ENCODE data around the gene TRABD2A.

DNA sequence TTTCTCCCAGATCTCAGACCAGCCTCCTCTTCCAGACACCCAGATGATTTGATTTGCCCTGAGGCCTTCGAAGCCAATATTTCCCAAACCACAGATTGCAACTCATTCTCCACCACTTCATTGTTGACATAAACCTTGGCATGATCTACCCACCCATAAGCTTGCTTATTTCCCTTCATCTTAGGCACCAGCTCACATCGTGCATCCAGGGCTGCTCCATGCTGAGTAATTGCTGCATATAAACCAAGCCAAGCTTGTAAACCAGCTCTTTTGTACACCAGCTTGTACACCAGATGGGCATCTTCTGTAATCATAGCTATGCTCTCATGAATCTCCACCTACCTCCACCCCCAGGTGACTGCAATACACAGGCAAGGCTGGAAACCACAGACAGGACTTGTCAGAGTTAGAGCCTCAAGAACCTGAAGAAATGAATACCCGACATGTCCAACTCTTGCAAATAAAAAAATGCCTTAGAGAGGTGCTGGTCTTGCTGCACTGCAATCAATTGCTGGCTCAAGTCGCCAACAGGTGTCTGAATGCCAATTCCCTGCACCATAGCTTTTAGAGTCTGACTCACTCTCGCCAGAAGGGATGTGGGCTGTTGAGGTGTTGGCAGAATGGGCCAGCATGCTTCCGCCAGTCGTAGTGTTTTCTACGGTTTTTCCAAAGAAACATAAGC, 31.5 kb downstream of the TRABD2A start:
- no peak for TF ChIP-seq POLR2AphosphoS5 (IDR thresholded peaks at IDR 0.05; ENCODE audit: low read depth)
- TF ChIP-seq CTCF (IDR thresholded peaks at IDR 0.05; ENCODE audit: insufficient read depth, low read length), result no peak
- TF ChIP-seq SPI1 (IDR thresholded peaks at IDR 0.05; ENCODE audit: borderline replicate concordance, low read depth), result no peak
- TF ChIP-seq, protein P1, sequence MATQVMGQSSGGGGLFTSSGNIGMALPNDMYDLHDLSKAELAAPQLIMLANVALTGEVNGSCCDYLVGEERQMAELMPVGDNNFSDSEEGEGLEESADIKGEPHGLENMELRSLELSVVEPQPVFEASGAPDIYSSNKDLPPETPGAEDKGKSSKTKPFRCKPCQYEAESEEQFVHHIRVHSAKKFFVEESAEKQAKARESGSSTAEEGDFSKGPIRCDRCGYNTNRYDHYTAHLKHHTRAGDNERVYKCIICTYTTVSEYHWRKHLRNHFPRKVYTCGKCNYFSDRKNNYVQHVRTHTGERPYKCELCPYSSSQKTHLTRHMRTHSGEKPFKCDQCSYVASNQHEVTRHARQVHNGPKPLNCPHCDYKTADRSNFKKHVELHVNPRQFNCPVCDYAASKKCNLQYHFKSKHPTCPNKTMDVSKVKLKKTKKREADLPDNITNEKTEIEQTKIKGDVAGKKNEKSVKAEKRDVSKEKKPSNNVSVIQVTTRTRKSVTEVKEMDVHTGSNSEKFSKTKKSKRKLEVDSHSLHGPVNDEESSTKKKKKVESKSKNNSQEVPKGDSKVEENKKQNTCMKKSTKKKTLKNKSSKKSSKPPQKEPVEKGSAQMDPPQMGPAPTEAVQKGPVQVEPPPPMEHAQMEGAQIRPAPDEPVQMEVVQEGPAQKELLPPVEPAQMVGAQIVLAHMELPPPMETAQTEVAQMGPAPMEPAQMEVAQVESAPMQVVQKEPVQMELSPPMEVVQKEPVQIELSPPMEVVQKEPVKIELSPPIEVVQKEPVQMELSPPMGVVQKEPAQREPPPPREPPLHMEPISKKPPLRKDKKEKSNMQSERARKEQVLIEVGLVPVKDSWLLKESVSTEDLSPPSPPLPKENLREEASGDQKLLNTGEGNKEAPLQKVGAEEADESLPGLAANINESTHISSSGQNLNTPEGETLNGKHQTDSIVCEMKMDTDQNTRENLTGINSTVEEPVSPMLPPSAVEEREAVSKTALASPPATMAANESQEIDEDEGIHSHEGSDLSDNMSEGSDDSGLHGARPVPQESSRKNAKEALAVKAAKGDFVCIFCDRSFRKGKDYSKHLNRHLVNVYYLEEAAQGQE (IDR thresholded peaks at IDR 0.05; ENCODE audit: insufficient replicate concordance, low read depth), result no peak
- TF ChIP-seq GABPA (IDR thresholded peaks at IDR 0.05; ENCODE audit: low read depth), result no peak
